Glutamatergic neuron (in vitro differentiated cells): Measurements from ENCODE around the gene ASXL1. TPM values are rescaled to one million over a fixed set of nuclear protein-coding genes. Genes with fewer than 3 reads are reported as not detected.
"Not testable (repeated sequence)": the region's sequence is repeated elsewhere in the genome, so short reads cannot be mapped to it uniquely, and the experiment has no call there.

Source experiments
- DNase-seq: peaks from one replicate; pipeline ENCODE4 v3.0.0; 2022
- H3K27ac Mint-ChIP-seq: one replicate; pipeline ENCODE4 v1.8.0; 2020; ENCODE audit warnings: mild to moderate bottlenecking, mixed read lengths, inconsistent platforms; ENCODE audit not compliant: unreplicated experiment
- H3K27me3 Mint-ChIP-seq: one replicate; pipeline ENCODE4 v1.8.0; 2020; ENCODE audit warnings: mild to moderate bottlenecking, moderate library complexity, mixed read lengths, inconsistent platforms; ENCODE audit not compliant: unreplicated experiment
- H3K36me3 Mint-ChIP-seq: one replicate; pipeline ENCODE4 v1.8.0; 2020; ENCODE audit warnings: mild to moderate bottlenecking, mixed read lengths, inconsistent platforms; ENCODE audit not compliant: unreplicated experiment
- H3K4me1 Mint-ChIP-seq: one replicate; pipeline ENCODE4 v1.8.0; 2020; ENCODE audit warnings: mild to moderate bottlenecking, low read depth, mixed read lengths, inconsistent platforms; ENCODE audit not compliant: unreplicated experiment
- H3K4me3 Mint-ChIP-seq: one replicate; pipeline ENCODE4 v1.8.0; 2020; ENCODE audit warnings: mild to moderate bottlenecking, mixed read lengths, inconsistent platforms; ENCODE audit not compliant: unreplicated experiment
- H3K9me3 Mint-ChIP-seq: one replicate; pipeline ENCODE4 v1.8.0; 2020; ENCODE audit warnings: mild to moderate bottlenecking, moderate library complexity, mixed read lengths, inconsistent platforms; ENCODE audit not compliant: unreplicated experiment
- CTCF ChIP-seq: fragments of 200-600 bp; sonication (generic); IDR thresholded peaks from one replicate; pipeline ENCODE4 v1.5.0; 2021; ENCODE audit not compliant: partially characterized antibody, unreplicated experiment
- total RNA-seq: library from RNA; stranded (reverse); fragmentation: NEBNext Ultra II Directional; extraction: Animal tissue kit (Norgen Biotek cat#: 25700); gene quantifications from one replicate; pipeline ENCODE4 v1.2.1, GENCODE V29; 2021; ENCODE audit not compliant: unreplicated experiment

The ASXL1 gene
- total RNA-seq, 1 donor from 2014 or later: 85.1 TPM

- H3K27ac Mint-ChIP-seq: no peak overlapping the region
- DNase-seq: no peak
- TF ChIP-seq CTCF: no peak
- H3K27me3 Mint-ChIP-seq: peaks cover 2% of the 10 kb centered on the region
- no peaks in the 10 kb centered on the region for H3K36me3 Mint-ChIP-seq
- no peak overlapping the region for H3K4me3 Mint-ChIP-seq
- peaks cover 2% of the 10 kb centered on the region for H3K4me1 Mint-ChIP-seq
- no peaks in the 10 kb centered on the region for H3K9me3 Mint-ChIP-seq
Measured at GRCh38 chr20:32337937-32338661, 20.0 kb upstream of the ASXL1 start.

- DNase-seq: no peak
- Mint-ChIP-seq H3K9me3 (no peaks in the 10 kb centered on the region), H3K27me3 (peaks cover 2% of the 10 kb centered on the region), H3K4me3 (no peak overlapping the region), H3K36me3 (no peaks in the 10 kb centered on the region), H3K4me1 (peaks cover 2% of the 10 kb centered on the region), H3K27ac (no peak overlapping the region)
- no peak for TF ChIP-seq CTCF
Measured at GRCh38 chr20:32338665-32339064, 19.5 kb upstream of the ASXL1 start.

GRCh38 chr20:32339116-32339515 lies 19.0 kb upstream of the ASXL1 start:
- H3K4me1 Mint-ChIP-seq: peaks cover 2% of the 10 kb centered on the region
- H3K27ac Mint-ChIP-seq: no peak overlapping the region
- DNase-seq: no peak
- H3K27me3 Mint-ChIP-seq: peaks cover 2% of the 10 kb centered on the region
- no peak for TF ChIP-seq CTCF
- no peaks in the 10 kb centered on the region for H3K9me3 Mint-ChIP-seq
- H3K36me3 Mint-ChIP-seq: no peaks in the 10 kb centered on the region
- H3K4me3 Mint-ChIP-seq: no peak overlapping the region

- H3K9me3 Mint-ChIP-seq, H3K4me3 Mint-ChIP-seq, H3K27me3 Mint-ChIP-seq, DNase-seq, H3K27ac Mint-ChIP-seq, H3K36me3 Mint-ChIP-seq, H3K4me1 Mint-ChIP-seq: not testable (repeated sequence)
Measured at GRCh38 chr20:32341053-32341452, 17.1 kb upstream of the ASXL1 start.

- H3K27ac Mint-ChIP-seq: no peak overlapping the region
- H3K4me1 Mint-ChIP-seq: peaks cover 2% of the 10 kb centered on the region
- no peak overlapping the region for H3K4me3 Mint-ChIP-seq
- H3K9me3 Mint-ChIP-seq: no peaks in the 10 kb centered on the region
- no peak for TF ChIP-seq CTCF
- H3K36me3 Mint-ChIP-seq: no peaks in the 10 kb centered on the region
- no peak for DNase-seq
- H3K27me3 Mint-ChIP-seq: no peaks in the 10 kb centered on the region
Measured at GRCh38 chr20:32343439-32343838, 14.7 kb upstream of the ASXL1 start.
